ENCODE data around the gene SMYD4. TPM values are rescaled to one million over a fixed set of nuclear protein-coding genes. Genes with fewer than 3 reads are reported as not detected.

SMYD4 gene
- total RNA-seq, 4 donors from 2014 or later, result 15.1 to 19.9 (median 17.5) TPM

DNA sequence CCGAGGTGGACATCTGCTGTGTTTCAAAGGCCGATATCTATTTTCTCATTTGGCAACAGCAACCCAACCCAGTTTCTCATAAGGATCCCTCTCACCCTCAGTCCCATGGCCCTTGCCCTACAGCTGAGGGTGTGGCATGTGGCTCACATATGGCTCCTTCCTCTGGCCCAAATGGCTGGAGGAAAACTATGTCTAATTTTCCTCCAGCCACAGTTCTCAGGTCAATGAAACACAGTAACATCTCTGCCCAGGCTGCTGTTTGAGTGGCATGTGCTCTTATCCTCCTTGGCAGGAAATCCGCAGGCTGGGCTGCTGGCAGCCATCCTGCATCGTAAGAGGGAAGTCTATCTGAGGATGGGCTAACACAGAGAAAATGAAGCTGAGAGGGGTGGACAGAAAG lies 43.8 kb downstream of the SMYD4 start:
- Histone ChIP-seq H3K4me1 (peaks cover 0 to 49% (median 29%) of the 10 kb centered on the region in 4 donors), H3K27me3 (no peaks in the 10 kb centered on the region), H3K27ac (peak overlapping the region in 3 of 4 donors; percentile 71 to 92 (median 85)), H3K4me3 (no peak overlapping the region), H3K9me3 (no peaks in the 10 kb centered on the region), H3K36me3 (peaks cover 0 to 38% (median 3%) of the 10 kb centered on the region in 3 donors)
- TF ChIP-seq, protein P1, sequence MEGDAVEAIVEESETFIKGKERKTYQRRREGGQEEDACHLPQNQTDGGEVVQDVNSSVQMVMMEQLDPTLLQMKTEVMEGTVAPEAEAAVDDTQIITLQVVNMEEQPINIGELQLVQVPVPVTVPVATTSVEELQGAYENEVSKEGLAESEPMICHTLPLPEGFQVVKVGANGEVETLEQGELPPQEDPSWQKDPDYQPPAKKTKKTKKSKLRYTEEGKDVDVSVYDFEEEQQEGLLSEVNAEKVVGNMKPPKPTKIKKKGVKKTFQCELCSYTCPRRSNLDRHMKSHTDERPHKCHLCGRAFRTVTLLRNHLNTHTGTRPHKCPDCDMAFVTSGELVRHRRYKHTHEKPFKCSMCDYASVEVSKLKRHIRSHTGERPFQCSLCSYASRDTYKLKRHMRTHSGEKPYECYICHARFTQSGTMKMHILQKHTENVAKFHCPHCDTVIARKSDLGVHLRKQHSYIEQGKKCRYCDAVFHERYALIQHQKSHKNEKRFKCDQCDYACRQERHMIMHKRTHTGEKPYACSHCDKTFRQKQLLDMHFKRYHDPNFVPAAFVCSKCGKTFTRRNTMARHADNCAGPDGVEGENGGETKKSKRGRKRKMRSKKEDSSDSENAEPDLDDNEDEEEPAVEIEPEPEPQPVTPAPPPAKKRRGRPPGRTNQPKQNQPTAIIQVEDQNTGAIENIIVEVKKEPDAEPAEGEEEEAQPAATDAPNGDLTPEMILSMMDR (IDR thresholded peaks at IDR 0.05), result no peak
- TF ChIP-seq EP300 (IDR thresholded peaks at IDR 0.05) (no peak), POLR2A (IDR thresholded peaks at IDR 0.05) (no peak)
- DNase-seq (ENCODE audit: low spot score in 2 of 2), result no peak
- WGBS, 2 donors, result 69 to 74% methylated on average over 4 of the region's 4 CpGs

DNA sequence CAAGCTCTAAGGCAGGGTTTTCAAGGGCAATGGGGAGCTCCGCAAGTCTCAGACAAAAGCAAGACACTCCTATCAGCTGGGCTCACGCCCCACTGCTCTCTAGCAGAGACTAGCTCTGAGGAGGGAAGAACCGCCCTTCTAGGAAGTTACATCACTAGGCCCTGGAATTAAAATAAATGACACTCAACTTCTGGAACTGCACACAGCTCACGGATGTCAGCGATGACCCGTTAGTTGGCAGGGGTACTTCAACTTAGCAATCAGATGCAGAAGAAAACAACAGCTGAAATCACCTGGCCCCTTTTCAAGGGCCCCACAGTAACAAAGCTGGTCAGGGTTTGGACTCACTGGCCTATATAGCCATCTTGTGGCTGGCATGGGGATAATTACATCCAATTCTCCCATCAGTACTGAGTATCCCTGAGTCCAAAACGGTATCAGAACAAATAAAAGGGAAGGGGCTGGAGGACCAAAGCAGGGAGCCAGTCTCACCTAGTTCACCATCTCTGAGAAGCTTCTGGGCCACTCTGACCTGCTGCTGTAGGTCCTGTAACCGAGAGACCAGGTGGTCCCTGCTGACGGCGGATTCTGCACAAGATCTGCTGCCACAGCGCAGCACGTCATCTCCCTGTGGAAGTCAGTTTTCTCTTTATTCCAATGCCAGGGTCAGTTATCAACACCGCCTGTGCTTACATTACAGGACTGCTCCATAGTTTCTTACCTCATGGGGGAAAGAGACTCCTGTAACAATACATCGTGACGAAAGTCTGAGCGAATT lies 45.7 kb downstream of the SMYD4 start:
- DNase-seq (ENCODE audit: low spot score in 2 of 2), result peak; percentile 82 to 97
- peak overlapping the region; percentile 82 to 98 (median 93) for H3K27ac ChIP-seq
- WGBS, 2 donors, result 58% methylated on average over 16 of the region's 16 CpGs
- H3K4me3 ChIP-seq, result peak overlapping the region in 2 of 4 donors; percentile 18 to 28
- H3K9me3 ChIP-seq, result no peaks in the 10 kb centered on the region
- TF ChIP-seq EP300 (IDR thresholded peaks at IDR 0.05), result peak; percentile 73 to 96
- peak; percentile 52 to 64 for TF ChIP-seq POLR2A (IDR thresholded peaks at IDR 0.05)
- TF ChIP-seq, protein P1 (IDR thresholded peaks at IDR 0.05), result peak; percentile 45 to 91 (median 64)
- no peaks in the 10 kb centered on the region for H3K27me3 ChIP-seq
- peaks cover 0 to 63% (median 37%) of the 10 kb centered on the region in 4 donors for H3K4me1 ChIP-seq
- peaks cover 0 to 52% (median 4%) of the 10 kb centered on the region in 3 donors for H3K36me3 ChIP-seq

DNA sequence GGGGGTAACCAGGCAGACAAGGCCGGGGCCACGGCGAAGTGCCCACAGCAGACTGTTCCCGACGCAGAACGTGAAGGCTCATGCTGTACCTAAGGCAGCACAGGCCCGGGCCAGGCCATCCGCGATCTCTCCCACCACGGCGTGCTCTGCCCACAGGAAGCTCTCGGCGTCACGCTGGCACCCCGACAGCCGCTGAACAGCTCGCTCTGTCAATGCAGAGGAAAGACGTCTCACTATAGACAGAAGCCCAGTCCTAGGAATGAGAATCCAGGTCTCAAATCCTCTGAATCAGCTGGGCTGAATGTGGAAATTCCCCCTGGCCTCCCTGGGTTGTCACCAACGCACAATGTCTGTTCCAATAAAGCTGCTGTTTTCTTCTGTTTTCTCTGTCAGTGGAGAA lies 46.4 kb downstream of the SMYD4 start:
- Histone ChIP-seq H3K36me3 (peaks cover 0 to 60% (median 4%) of the 10 kb centered on the region in 3 donors), H3K4me3 (peak overlapping the region in 2 of 4 donors; percentile 18 to 28), H3K27ac (peak overlapping the region; percentile 82 to 98 (median 93)), H3K4me1 (peaks cover 0 to 68% (median 37%) of the 10 kb centered on the region in 4 donors), H3K27me3 (no peaks in the 10 kb centered on the region), H3K9me3 (no peaks in the 10 kb centered on the region)
- no peak for DNase-seq (ENCODE audit: low spot score in 2 of 2)
- 81 to 86% methylated on average over 19 of the region's 19 CpGs for WGBS, 2 donors
- TF ChIP-seq POLR2A (IDR thresholded peaks at IDR 0.05), result no peak
- no peak for TF ChIP-seq EP300 (IDR thresholded peaks at IDR 0.05)
- TF ChIP-seq, protein P1 (IDR thresholded peaks at IDR 0.05), result no peak

DNA sequence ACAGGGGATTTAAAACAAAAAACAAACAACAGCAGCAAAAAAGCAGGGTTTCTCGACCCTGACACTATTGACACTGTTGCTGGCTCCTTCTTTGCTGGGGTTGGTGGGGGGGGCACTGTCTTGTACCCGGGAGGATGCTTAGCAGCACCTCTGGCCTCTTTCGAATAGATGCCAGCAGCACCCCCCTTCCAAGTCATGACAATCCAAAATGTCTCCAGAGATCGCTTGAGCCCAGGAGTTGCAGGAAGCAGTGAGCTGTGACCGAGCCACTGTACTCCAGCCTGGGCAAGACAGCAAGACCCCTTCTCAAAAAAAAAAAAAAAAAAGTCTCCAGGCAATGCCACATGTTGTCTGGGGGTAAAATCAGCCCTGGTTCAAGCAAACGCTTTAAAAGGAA lies 47.5 kb downstream of the SMYD4 start:
- 57 to 68% methylated on average over 6 of the region's 6 CpGs for WGBS, 2 donors
- no peak for DNase-seq (ENCODE audit: low spot score in 2 of 2)
- Histone ChIP-seq H3K27ac (peak overlapping the region; percentile 82 to 98 (median 93)), H3K4me3 (peak overlapping the region in 1 of 4 donors; percentile 7), H3K9me3 (no peaks in the 10 kb centered on the region), H3K4me1 (peaks cover 0 to 58% (median 36%) of the 10 kb centered on the region in 4 donors), H3K27me3 (no peaks in the 10 kb centered on the region), H3K36me3 (peaks cover 0 to 69% (median 4%) of the 10 kb centered on the region in 3 donors)
- TF ChIP-seq, protein P1 (IDR thresholded peaks at IDR 0.05), result no peak
- TF ChIP-seq POLR2A (IDR thresholded peaks at IDR 0.05) (no peak), EP300 (IDR thresholded peaks at IDR 0.05) (no peak)

DNA sequence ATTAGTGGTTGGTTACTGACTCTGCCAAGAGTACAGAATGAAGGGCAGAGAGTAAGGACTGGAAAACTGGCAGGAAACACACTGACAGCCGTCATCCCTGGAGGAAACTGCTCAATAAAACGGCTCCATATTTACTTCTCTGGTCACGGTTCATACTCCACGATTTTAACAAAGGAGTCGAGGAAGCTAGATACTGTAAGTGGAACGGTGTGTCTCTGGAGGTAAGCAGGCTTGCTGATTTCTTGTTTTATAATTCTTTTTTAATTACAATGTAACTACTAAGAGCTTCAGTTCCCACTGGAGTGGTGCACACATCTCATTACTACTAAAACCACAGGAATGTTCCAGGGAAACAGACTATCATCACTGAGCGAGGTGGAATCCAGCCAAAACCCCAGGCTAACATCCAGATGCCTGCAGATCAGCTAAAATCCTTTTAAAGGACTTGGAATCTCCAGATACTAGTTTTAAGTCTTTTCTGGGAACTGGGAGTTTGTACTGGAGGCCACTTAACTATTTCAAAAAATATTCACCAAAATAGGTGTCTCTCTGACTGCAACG lies 50.1 kb downstream of the SMYD4 start:
- 48% methylated on average over 8 of the region's 8 CpGs for whole genome bisulfite sequencing, 2 donors
- Histone ChIP-seq H3K27ac (peak overlapping the region; percentile 62 to 98 (median 87)), H3K36me3 (peaks cover 0 to 77% (median 4%) of the 10 kb centered on the region in 3 donors), H3K4me1 (peaks cover 0 to 59% (median 33%) of the 10 kb centered on the region in 4 donors), H3K27me3 (no peaks in the 10 kb centered on the region), H3K9me3 (no peaks in the 10 kb centered on the region), H3K4me3 (peak overlapping the region in 1 of 4 donors; percentile 4)
- TF ChIP-seq EP300 (IDR thresholded peaks at IDR 0.05) (peak; percentile 40 to 88), POLR2A (IDR thresholded peaks at IDR 0.05) (no peak)
- peak; percentile 90 to 97 for DNase-seq (ENCODE audit: low spot score in 2 of 2)

Data from tibial nerve (tissue), 4 donors.